ENCODE results near the gene POLR2C. TPM values are rescaled to one million over a fixed set of nuclear protein-coding genes. Genes with fewer than 3 reads are reported as not detected.

Gene POLR2C
- total RNA-seq, 1 donor from 2014 or later, result 76.0 TPM

DNA sequence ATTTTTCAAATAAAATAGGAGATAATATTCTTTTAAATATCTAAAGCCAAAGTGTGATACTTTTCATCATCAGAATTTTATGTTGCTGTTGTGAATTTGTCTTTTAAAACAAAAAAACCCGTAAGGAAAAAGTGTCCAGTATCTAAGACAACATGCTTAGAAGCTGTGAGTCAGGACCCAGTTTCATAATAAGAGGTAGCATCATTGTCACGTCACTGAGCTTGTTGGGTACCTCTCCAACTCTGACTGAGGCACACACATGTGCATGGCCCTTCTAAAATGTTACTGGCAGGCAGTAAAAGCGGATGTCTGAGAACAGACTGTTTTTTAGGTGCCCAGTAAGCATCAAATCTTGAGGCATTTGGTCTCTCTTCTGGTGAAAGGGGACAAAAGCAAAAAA, 17.8 kb upstream of the POLR2C start:
- Histone ChIP-seq H3K27ac (no peak overlapping the region), H3K36me3 (peaks cover 8% of the 10 kb centered on the region), H3K9me3 (no peaks in the 10 kb centered on the region), H3K4me3 (no peak overlapping the region), H3K4me1 (peaks cover 31% of the 10 kb centered on the region), H3K27me3 (ENCODE audit: low read depth) (no peaks in the 10 kb centered on the region)
- no peak for TF ChIP-seq CTCF (IDR thresholded peaks at IDR 0.05)
- DNase-seq (no peak), ATAC-seq (no peak)
- intact Hi-C loops (cut with DNase I), result no loop called here

DNA sequence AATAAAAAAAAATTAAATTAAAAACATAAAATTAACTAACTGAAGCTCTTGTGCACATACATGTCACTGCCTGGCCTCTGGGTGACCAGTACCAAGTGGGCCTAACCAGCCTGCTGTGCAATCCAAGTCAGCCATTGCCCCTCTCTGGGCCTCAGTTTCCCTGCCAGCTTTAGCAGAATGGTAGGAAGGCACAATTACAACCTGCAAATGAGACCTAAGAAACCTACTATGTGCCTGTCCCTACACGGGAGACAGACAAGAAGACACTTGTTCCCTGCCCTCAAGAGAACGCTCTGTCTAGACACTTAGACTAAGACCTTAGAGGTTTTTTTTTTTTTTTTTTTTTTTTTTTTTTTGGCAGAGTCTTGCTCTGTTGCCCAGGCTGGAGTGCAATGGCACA, 17.0 kb upstream of the POLR2C start:
- no peak for TF ChIP-seq CTCF (IDR thresholded peaks at IDR 0.05)

GRCh38 chr16:57446531-57447185, 15.8 kb upstream of the POLR2C start:
- Histone ChIP-seq H3K36me3 (peaks cover 12% of the 10 kb centered on the region), H3K9me3 (no peaks in the 10 kb centered on the region), H3K4me1 (peaks cover 31% of the 10 kb centered on the region), H3K27me3 (ENCODE audit: low read depth) (no peaks in the 10 kb centered on the region), H3K27ac (peak overlapping the region; percentile 91), H3K4me3 (peak overlapping the region; percentile 91)
- no peak for TF ChIP-seq CTCF (IDR thresholded peaks at IDR 0.05)
- peak; percentile 58 to 59 for ATAC-seq
- no peak for DNase-seq
- intact Hi-C loops (cut with DNase I), result no loop called here

More for the DNA sequence above, 17.0 kb upstream of the POLR2C start:
- Histone ChIP-seq H3K27me3 (ENCODE audit: low read depth) (no peaks in the 10 kb centered on the region), H3K9me3 (no peaks in the 10 kb centered on the region), H3K36me3 (peaks cover 2% of the 10 kb centered on the region), H3K4me1 (peaks cover 31% of the 10 kb centered on the region), H3K27ac (no peak overlapping the region), H3K4me3 (no peak overlapping the region)
- no peak for ATAC-seq
- no peak for DNase-seq
- intact Hi-C loops (cut with DNase I), result no loop called here

DNA sequence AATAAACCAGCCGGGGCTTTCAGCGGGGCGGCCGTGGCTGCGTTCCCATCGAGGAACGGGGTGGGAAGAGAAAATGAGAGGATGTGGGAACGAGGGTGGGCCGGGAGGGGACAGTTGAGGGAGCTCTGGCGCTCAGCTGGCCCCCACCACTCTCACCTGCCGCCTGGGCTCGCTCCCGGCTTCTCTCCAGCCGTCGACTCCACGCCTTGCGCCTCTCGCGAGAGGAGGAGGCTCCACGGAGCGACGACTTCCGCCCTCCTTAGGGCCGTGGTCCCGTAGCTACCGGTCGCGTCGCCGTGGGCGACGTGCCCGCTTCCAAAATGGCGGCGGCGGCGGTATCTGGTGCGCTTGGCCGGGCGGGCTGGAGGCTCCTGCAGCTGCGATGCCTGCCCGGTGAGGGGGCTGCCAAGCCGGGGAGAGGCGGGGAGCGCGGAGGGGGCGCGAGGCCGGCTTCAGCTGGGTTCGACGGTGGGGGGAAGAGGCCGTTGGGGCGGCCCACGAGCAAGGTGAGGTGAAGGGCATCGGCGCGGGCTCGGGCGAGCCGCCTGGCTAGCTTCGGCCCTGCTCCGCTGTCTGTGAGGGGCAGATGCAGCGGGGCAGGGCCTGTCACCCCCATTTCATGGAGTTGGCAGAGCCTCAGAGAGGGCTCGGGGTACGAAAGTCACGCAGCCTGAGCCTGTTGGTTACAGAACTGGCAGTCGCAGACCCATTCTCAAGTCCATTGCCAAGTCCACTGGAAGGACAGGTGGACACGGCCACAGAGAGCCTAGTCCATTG, 15.1 kb upstream of the POLR2C start, which contains the start of the genes CIAPIN1 and COQ9:
CIAPIN1 (minus strand) TSS at position 200 of the 777 bp plus-strand sequence. CDS start 6,457 bp downstream, outside the sequence.
COQ9 (plus strand) TSS at position 294 of the 777 bp plus-strand sequence; CDS start at position 321, 27 bp downstream.
- intact Hi-C loops (cut with DNase I), result no loop called here
- peak within 1 kb of the TSS; percentile 91 for H3K4me3 ChIP-seq
- no peak for TF ChIP-seq CTCF (IDR thresholded peaks at IDR 0.05)
- peak within 1 kb of the TSS; percentile 91 for H3K27ac ChIP-seq
- ATAC-seq (peak; percentile 99 to 100), DNase-seq (peak; percentile 97)
- H3K27me3 ChIP-seq (ENCODE audit: low read depth), result no peaks in the 10 kb centered on the region
- H3K36me3 ChIP-seq, result peaks cover 19% of the 10 kb centered on the region
- no peaks in the 10 kb centered on the region for H3K9me3 ChIP-seq
- H3K4me1 ChIP-seq, result peaks cover 31% of the 10 kb centered on the region

DNA sequence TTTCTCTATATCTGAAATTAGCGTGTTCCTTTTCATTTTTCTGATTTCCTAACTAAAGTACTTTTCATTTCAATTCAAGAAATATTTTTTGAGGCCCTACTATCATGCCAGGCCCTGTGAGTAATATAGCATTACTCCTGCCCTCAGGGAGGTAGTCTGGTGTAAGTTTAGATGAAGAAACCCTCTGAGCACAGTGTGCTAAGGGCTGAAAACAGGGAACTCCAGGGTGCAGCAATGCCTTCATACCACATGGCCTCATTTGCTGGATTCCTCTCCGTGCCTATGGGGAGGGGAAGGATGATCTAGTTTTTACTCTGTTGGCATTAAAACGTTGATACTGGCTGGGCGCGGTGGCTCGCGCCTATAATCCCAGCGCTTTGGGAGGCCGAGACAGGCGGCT, 10.5 kb upstream of the POLR2C start:
- ATAC-seq (no peak), DNase-seq (no peak)
- H3K36me3 ChIP-seq, result peaks cover 66% of the 10 kb centered on the region
- H3K27me3 ChIP-seq (ENCODE audit: low read depth), result no peaks in the 10 kb centered on the region
- intact Hi-C loops (cut with DNase I), result no loop called here
- no peaks in the 10 kb centered on the region for H3K9me3 ChIP-seq
- no peak overlapping the region for H3K27ac ChIP-seq
- no peak for TF ChIP-seq CTCF (IDR thresholded peaks at IDR 0.05)
- no peak overlapping the region for H3K4me3 ChIP-seq
- H3K4me1 ChIP-seq, result peaks cover 14% of the 10 kb centered on the region

Measured in lower lobe of right lung (tissue), 2 donors.